Measurements from ENCODE around the gene KNSTRN.

DNA sequence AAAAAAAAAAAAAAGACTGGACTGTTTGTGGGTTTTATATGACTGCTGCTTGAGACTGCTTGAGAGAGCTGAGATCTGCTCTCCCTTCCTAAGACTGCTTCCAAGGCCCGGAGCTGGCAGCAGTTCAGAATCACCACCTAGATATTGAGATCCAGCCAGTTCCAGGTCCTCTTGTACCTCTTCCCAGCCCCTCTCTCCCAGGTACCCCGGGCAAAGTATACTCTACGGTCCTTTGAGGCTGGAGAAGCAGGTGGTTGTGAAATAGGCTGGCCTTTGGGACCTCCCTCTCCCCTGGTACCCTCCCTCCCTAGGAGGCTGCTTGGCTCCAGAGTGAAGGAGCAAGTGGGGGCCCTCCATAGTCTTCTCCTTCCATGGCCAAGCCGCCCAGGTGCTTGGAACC lies 45.7 kb downstream of the KNSTRN start:
- TF ChIP-seq, protein P1, sequence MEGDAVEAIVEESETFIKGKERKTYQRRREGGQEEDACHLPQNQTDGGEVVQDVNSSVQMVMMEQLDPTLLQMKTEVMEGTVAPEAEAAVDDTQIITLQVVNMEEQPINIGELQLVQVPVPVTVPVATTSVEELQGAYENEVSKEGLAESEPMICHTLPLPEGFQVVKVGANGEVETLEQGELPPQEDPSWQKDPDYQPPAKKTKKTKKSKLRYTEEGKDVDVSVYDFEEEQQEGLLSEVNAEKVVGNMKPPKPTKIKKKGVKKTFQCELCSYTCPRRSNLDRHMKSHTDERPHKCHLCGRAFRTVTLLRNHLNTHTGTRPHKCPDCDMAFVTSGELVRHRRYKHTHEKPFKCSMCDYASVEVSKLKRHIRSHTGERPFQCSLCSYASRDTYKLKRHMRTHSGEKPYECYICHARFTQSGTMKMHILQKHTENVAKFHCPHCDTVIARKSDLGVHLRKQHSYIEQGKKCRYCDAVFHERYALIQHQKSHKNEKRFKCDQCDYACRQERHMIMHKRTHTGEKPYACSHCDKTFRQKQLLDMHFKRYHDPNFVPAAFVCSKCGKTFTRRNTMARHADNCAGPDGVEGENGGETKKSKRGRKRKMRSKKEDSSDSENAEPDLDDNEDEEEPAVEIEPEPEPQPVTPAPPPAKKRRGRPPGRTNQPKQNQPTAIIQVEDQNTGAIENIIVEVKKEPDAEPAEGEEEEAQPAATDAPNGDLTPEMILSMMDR (IDR thresholded peaks at IDR 0.05 in 8 of 11, conservative IDR thresholded peaks at IDR 0.05 in 3 of 11) = no peak
- TF ChIP-seq POLR2A (IDR thresholded peaks at IDR 0.05) = no peak

All from spleen (tissue), 7 donors.